ENCODE measurements around the gene LCAT.

- TF ChIP-seq POLR2A (IDR thresholded peaks at IDR 0.05) (no peak), CTCF (IDR thresholded peaks at IDR 0.05) (no peak)
Measured at GRCh38 chr16:67951485-67951884, 7.6 kb upstream of the LCAT start.

Measured in Peyer's patch (tissue), 4 donors.